Daoy (cell line): Measurements from ENCODE around the gene MACROD1. TPM values are rescaled to one million over a fixed set of nuclear protein-coding genes. Genes with fewer than 3 reads are reported as not detected.
"Not testable (repeated sequence)": the region's sequence is repeated elsewhere in the genome, so short reads cannot be mapped to it uniquely, and the experiment has no call there.

Experiments used
- DNase-seq: peaks from one replicate; pipeline ENCODE4 v3.0.0-alpha.2; 2015; ENCODE audit warnings: low read depth
- total RNA-seq: library from RNA; depleted of rRNA; stranded (reverse); fragments of >200 nt; shearing (Covaris generic); gene quantifications from 2 replicates; pipeline ENCODE4 v1.2.3, GENCODE V29; 2014

MACROD1 gene
- total RNA-seq, 1 experiment from 2014 or later, result 19.4 TPM

- peak; percentile 85 for DNase-seq
These were observed 166.4 kb downstream of the MACROD1 start for GRCh38 chr11:63999349-64000025.

GRCh38 chr11:63998558-63999348 is 167.2 kb downstream of the MACROD1 start:
- DNase-seq, result no peak

- no peak for DNase-seq
These were observed 168.0 kb downstream of the MACROD1 start for GRCh38 chr11:63997801-63998337.

GRCh38 chr11:63997104-63997700 is 168.7 kb downstream of the MACROD1 start:
- no peak for DNase-seq

GRCh38 chr11:63996512-63996911 is 169.4 kb downstream of the MACROD1 start:
- DNase-seq, result no peak

- no peak for DNase-seq
These were observed 171.9 kb downstream of the MACROD1 start for GRCh38 chr11:63993993-63994392.

- DNase-seq, result no peak
These were observed 172.8 kb downstream of the MACROD1 start for GRCh38 chr11:63993100-63993499.

- no peak for DNase-seq
These were observed 174.4 kb downstream of the MACROD1 start for GRCh38 chr11:63991558-63991957.

GRCh38 chr11:63986932-63987513 is 178.9 kb downstream of the MACROD1 start:
- DNase-seq, result no peak

- DNase-seq, result peak; percentile 94
These were observed 179.6 kb downstream of the MACROD1 start, which contains the start of gene OTUB1 for GRCh38 chr11:63986156-63986931. Gene OTUB1, plus strand, starts transcription at chr11:63986438. Its CDS starts 19 bp downstream, at chr11:63986457.

GRCh38 chr11:63985812-63986155 is 180.1 kb downstream of the MACROD1 start:
- DNase-seq, result no peak

GRCh38 chr11:63979426-63979825 is 186.5 kb downstream of the MACROD1 start:
- DNase-seq, result no peak

GRCh38 chr11:63978551-63979239 is 187.2 kb downstream of the MACROD1 start:
- no peak for DNase-seq

GRCh38 chr11:63974259-63975143 is 191.4 kb downstream of the MACROD1 start, which contains the start of gene COX8A:
Gene COX8A, plus strand, starts transcription at chr11:63974620. Its CDS starts 61 bp downstream, at chr11:63974681.
- peak; percentile 99 for DNase-seq

- DNase-seq, result not testable (repeated sequence)
These were observed 192.0 kb downstream of the MACROD1 start for GRCh38 chr11:63973912-63974258.

GRCh38 chr11:63970902-63971301 is 195.0 kb downstream of the MACROD1 start:
- DNase-seq, result no peak

- no peak for DNase-seq
These were observed 196.5 kb downstream of the MACROD1 start for GRCh38 chr11:63969461-63969860.

- DNase-seq, result no peak
These were observed 199.5 kb downstream of the MACROD1 start for GRCh38 chr11:63966444-63966843.

- DNase-seq, result not testable (repeated sequence)
These were observed 202.0 kb downstream of the MACROD1 start for GRCh38 chr11:63963895-63964294.
